ENCODE data around the gene INSR.

DNA sequence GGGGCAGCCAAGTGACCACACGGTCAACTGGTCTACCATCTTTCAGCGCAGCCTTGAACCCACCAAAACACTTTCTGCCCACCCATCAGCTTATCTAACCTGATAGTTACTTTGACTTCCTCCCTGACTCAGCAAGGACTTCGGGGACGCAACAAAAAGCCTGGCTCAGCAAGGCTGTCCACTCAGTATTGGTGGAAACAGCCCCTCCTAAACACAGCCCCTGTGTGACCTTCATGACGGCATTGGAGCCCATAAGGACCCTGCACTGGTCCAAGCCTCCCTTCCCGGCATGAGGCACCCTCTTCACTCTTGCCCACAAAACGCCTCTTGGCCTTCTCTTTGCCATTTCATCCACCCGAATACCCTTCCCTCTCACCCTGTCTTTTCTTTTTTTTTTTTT lies 39.1 kb downstream of the INSR start:
- TF ChIP-seq MYNN (tag by site-specific recombination; IDR thresholded peaks at IDR 0.05; ENCODE audit: borderline replicate concordance) (no peak), CTCF (tag by site-specific recombination; IDR thresholded peaks at IDR 0.05) (no peak), ZNF132 (tag by site-specific recombination; IDR thresholded peaks at IDR 0.05; ENCODE audit: borderline replicate concordance) (no peak), ZBTB1 (tag by site-specific recombination; IDR thresholded peaks at IDR 0.05) (no peak), KLF10 (tag by site-specific recombination; IDR thresholded peaks at IDR 0.05) (no peak), SCRT1 (tag by site-specific recombination; IDR thresholded peaks at IDR 0.05; ENCODE audit: borderline replicate concordance) (no peak), ZNF776 (tag by site-specific recombination; IDR thresholded peaks at IDR 0.05; ENCODE audit: borderline replicate concordance) (no peak), SP2 (tag by site-specific recombination; IDR thresholded peaks at IDR 0.05) (no peak)
- TF ChIP-seq, protein P1, sequence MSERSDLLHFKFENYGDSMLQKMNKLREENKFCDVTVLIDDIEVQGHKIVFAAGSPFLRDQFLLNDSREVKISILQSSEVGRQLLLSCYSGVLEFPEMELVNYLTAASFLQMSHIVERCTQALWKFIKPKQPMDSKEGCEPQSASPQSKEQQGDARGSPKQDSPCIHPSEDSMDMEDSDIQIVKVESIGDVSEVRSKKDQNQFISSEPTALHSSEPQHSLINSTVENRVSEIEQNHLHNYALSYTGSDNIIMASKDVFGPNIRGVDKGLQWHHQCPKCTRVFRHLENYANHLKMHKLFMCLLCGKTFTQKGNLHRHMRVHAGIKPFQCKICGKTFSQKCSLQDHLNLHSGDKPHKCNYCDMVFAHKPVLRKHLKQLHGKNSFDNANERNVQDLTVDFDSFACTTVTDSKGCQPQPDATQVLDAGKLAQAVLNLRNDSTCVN (tag by site-specific recombination; optimal IDR thresholded peaks at IDR 0.05), result no peak
